OCI-LY7 (cell line): ENCODE results near the gene ETV7. TPM values are rescaled to one million over a fixed set of nuclear protein-coding genes. Genes with fewer than 3 reads are reported as not detected.

Source experiments
- BruUV-seq: library from RNA; stranded (reverse); fragments of 400-500 nt; replicated peaks from 2 replicates; lab custom pipeline; 2021; lab: Mats Ljungman, UMichigan
- CTCF ChIA-PET: fragments of 300-600 bp; sonication (Branson Sonifier 250); formaldehyde crosslinking; loops from one replicate; lab custom pipeline; 2022; ENCODE audit warnings: antibody characterized with exemption; ENCODE audit not compliant: unreplicated experiment; lab: Charles Lee
- POLR2A ChIA-PET: fragments of 300-600 bp; sonication (Branson Sonifier 250); formaldehyde crosslinking; loops from one replicate; lab custom pipeline; 2022; ENCODE audit warnings: antibody characterized with exemption; lab: Charles Lee
- DNase-seq: peaks from one replicate; pipeline ENCODE4 v3.0.0-alpha.2; 2015; ENCODE audit warnings: low spot score
- H2AFZ ChIP-seq: fragments of 200-600 bp; sonication (generic), shearing (Covaris generic); 2 replicates; pipeline ENCODE4 v1.6.1; 2014; ENCODE audit warnings: mild to moderate bottlenecking, antibody characterized with exemption, low read length, moderate library complexity
- H3K27ac ChIP-seq: fragments of 200-600 bp; sonication (generic); 2 replicates; pipeline ENCODE4 v1.5.1; 2014; ENCODE audit warnings: mixed run types, low read depth, mild to moderate bottlenecking, moderate library complexity, low read length, inconsistent platforms; ENCODE audit not compliant: poor library complexity, severe bottlenecking
- H3K36me3 ChIP-seq: fragments of 200-600 bp; sonication (generic); 2 replicates; pipeline ENCODE4 v1.6.1; 2014; ENCODE audit warnings: mild to moderate bottlenecking, antibody characterized with exemption, low read length, moderate library complexity, mixed read lengths; ENCODE audit not compliant: insufficient read depth
- H3K4me1 ChIP-seq: fragments of 200-600 bp; sonication (generic); 2 replicates; pipeline ENCODE4 v1.5.1; 2014; ENCODE audit warnings: mild to moderate bottlenecking, low read length; ENCODE audit not compliant: insufficient read depth, poor library complexity, severe bottlenecking
- H3K4me2 ChIP-seq: fragments of 200-600 bp; sonication (generic); 2 replicates; pipeline ENCODE4 v1.6.1; 2014; ENCODE audit warnings: mild to moderate bottlenecking, low read length
- H3K4me3 ChIP-seq: fragments of 200-600 bp; sonication (generic); 2 replicates; pipeline ENCODE4 v1.5.1; 2014; ENCODE audit warnings: mild to moderate bottlenecking, low read depth, low read length; ENCODE audit not compliant: poor library complexity, severe bottlenecking
- H3K79me2 ChIP-seq: fragments of 200-600 bp; sonication (generic); 2 replicates; pipeline ENCODE4 v1.6.1; 2016; ENCODE audit warnings: low read depth, mild to moderate bottlenecking, low read length, moderate library complexity, mixed read lengths; ENCODE audit not compliant: insufficient read depth
- H3K9me2 ChIP-seq: fragments of 200-600 bp; sonication (generic); 2 replicates; pipeline ENCODE4 v1.6.1; 2016; ENCODE audit warnings: mild to moderate bottlenecking, low read length, mixed read lengths; ENCODE audit not compliant: insufficient read depth
- H3K9me3 ChIP-seq: fragments of 200-600 bp; sonication (generic); 2 replicates; pipeline ENCODE4 v1.6.1; 2014; ENCODE audit warnings: mild to moderate bottlenecking, mixed run types, low read length, mixed read lengths
- H4K20me1 ChIP-seq: fragments of 200-600 bp; sonication (generic); 2 replicates; pipeline ENCODE4 v1.6.1; 2014; ENCODE audit warnings: mild to moderate bottlenecking, antibody characterized with exemption, low read length, moderate library complexity, mixed read lengths; ENCODE audit not compliant: insufficient read depth
- EZH2phosphoT487 ChIP-seq: fragments of 200-600 bp; sonication (generic); IDR thresholded peaks from 2 replicates; pipeline ENCODE4 v1.6.1; 2018; ENCODE audit warnings: low read depth, borderline replicate concordance, mild to moderate bottlenecking, mixed run types, antibody characterized with exemption, low read length, moderate library complexity, mixed read lengths
- intact Hi-C: fragments of 100-400 bp; cut with micrococcal nuclease; formaldehyde crosslinking; loops from one replicate; pipeline ENCODE4 v1.10.0; 2022; ENCODE audit not compliant: unreplicated experiment
- total RNA-seq, 2 experiments: library from RNA; depleted of rRNA in 1 of 2; stranded (reverse); fragments of >200 nt in 1 of 2; shearing (Covaris generic) in 1 of 2; gene quantifications; 2 replicates each; pipeline ENCODE4 v1.2.3, GENCODE V29; 2014 to 2022
- TF ChIP-seq, protein P1 (sequence below): fragments of 200-600 bp; sonication (generic); conservative IDR thresholded peaks from 2 replicates; pipeline ENCODE4 v1.5.1; 2014; ENCODE audit warnings: mild to moderate bottlenecking, antibody characterized with exemption, low read length, moderate library complexity, mixed read lengths

Gene ETV7
- total RNA-seq, 2 experiments from 2014 or later = not detected

GRCh38 chr6:36372088-36372487 is 15.4 kb downstream of the ETV7 start:
- TF ChIP-seq, protein P1, sequence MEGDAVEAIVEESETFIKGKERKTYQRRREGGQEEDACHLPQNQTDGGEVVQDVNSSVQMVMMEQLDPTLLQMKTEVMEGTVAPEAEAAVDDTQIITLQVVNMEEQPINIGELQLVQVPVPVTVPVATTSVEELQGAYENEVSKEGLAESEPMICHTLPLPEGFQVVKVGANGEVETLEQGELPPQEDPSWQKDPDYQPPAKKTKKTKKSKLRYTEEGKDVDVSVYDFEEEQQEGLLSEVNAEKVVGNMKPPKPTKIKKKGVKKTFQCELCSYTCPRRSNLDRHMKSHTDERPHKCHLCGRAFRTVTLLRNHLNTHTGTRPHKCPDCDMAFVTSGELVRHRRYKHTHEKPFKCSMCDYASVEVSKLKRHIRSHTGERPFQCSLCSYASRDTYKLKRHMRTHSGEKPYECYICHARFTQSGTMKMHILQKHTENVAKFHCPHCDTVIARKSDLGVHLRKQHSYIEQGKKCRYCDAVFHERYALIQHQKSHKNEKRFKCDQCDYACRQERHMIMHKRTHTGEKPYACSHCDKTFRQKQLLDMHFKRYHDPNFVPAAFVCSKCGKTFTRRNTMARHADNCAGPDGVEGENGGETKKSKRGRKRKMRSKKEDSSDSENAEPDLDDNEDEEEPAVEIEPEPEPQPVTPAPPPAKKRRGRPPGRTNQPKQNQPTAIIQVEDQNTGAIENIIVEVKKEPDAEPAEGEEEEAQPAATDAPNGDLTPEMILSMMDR = no peak
- no peak for TF ChIP-seq EZH2phosphoT487
- DNase-seq = no peak
- no TSS peak for BruUV-seq

GRCh38 chr6:36371211-36371610 is 16.3 kb downstream of the ETV7 start:
- H3K4me2 ChIP-seq = no peak overlapping the region
- POLR2A ChIA-PET = no interaction called here

More at GRCh38 chr6:36372088-36372487, 15.4 kb downstream of the ETV7 start:
- no peaks in the 10 kb centered on the region for H3K9me2 ChIP-seq
- no peaks in the 10 kb centered on the region for H4K20me1 ChIP-seq
- H3K36me3 ChIP-seq = no peaks in the 10 kb centered on the region
- no peaks in the 10 kb centered on the region for H3K4me1 ChIP-seq
- intact Hi-C loops = no loop called here
- no peak overlapping the region for H2AFZ ChIP-seq
- no peak overlapping the region for H3K27ac ChIP-seq
- ChIA-PET POLR2A (no interaction called here), CTCF (no interaction called here)
- no peak overlapping the region for H3K4me3 ChIP-seq
- H3K4me2 ChIP-seq = no peak overlapping the region
- no peaks in the 10 kb centered on the region for H3K9me3 ChIP-seq
- no peaks in the 10 kb centered on the region for H3K79me2 ChIP-seq

GRCh38 chr6:36370638-36371037 is 16.8 kb downstream of the ETV7 start:
- TF ChIP-seq, protein P1 = no peak
- no peak for TF ChIP-seq EZH2phosphoT487
- CTCF ChIA-PET = no interaction called here
- no TSS peak for BruUV-seq
- no peak overlapping the region for H3K4me3 ChIP-seq
- no peaks in the 10 kb centered on the region for H3K79me2 ChIP-seq
- H3K36me3 ChIP-seq = no peaks in the 10 kb centered on the region
- no peaks in the 10 kb centered on the region for H3K4me1 ChIP-seq
- intact Hi-C loops = no loop called here
- no peak overlapping the region for H2AFZ ChIP-seq
- H3K9me2 ChIP-seq = no peaks in the 10 kb centered on the region
- POLR2A ChIA-PET = no interaction called here
- no peaks in the 10 kb centered on the region for H4K20me1 ChIP-seq
- no peak for DNase-seq
- no peak overlapping the region for H3K27ac ChIP-seq
- no peaks in the 10 kb centered on the region for H3K9me3 ChIP-seq
- H3K4me2 ChIP-seq = no peak overlapping the region

More at GRCh38 chr6:36371211-36371610, 16.3 kb downstream of the ETV7 start:
- Histone ChIP-seq H3K36me3 (no peaks in the 10 kb centered on the region), H3K79me2 (no peaks in the 10 kb centered on the region), H2AFZ (no peak overlapping the region), H3K27ac (no peak overlapping the region), H3K9me3 (no peaks in the 10 kb centered on the region), H3K4me1 (no peaks in the 10 kb centered on the region), H3K4me3 (no peak overlapping the region), H3K9me2 (no peaks in the 10 kb centered on the region), H4K20me1 (no peaks in the 10 kb centered on the region)
- BruUV-seq = no TSS peak
- TF ChIP-seq EZH2phosphoT487 = no peak
- TF ChIP-seq, protein P1 = no peak
- intact Hi-C loops = no loop called here
- CTCF ChIA-PET = no interaction called here
- DNase-seq = no peak
